GM18499 (cell line): ENCODE measurements around the gene APRT.

Source experiments
- ATAC-seq: cut with Tn5 transposase; IDR thresholded peaks from one replicate; pipeline ENCODE4 v1.9.1; 2021; ENCODE audit warnings: moderate number of reproducible peaks; ENCODE audit not compliant: insufficient read depth, unreplicated experiment

APRT gene, protein sequence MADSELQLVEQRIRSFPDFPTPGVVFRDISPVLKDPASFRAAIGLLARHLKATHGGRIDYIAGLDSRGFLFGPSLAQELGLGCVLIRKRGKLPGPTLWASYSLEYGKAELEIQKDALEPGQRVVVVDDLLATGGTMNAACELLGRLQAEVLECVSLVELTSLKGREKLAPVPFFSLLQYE

DNA sequence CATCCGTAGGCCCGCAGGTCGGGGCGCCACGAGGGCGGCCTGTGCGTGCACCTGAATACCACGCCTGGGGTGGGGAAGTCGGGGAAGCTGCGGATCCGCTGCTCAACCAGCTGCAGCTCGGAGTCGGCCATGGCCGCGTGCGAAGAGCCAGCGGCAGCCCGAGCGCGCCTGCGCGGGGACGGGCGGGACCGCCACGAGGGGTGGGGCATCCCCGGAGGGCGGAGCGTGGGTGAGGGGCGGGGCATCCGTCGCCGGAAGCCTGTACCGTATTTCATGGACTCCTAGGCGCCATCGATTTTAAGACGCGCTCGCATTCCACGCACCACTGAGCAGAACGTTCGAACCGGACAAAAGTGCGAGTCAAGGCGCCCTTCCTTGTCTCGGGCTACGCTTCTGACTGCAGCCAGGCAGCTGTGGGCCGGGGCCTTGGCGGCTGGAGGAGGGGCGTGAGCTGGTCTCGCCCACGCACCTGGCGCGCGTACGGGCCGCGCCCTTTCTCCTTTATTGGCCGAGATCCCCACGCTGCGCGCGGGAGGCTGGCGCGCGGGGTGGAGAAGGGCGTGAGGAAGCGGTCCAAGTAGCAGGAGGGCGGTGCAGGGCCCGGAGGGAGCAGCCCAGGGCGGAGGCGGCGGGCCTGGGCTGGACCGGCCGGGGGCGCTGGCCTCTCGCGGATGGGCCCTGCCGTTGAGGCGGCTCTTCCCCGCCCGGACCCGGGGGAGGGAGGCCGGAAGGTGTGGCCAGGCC is at the start of gene APRT:
Gene APRT (minus strand): TSS at position 160 of the 744 bp plus-strand sequence. CDS start 29 bp downstream, at position 131.
- peak; percentile 40 for ATAC-seq

DNA sequence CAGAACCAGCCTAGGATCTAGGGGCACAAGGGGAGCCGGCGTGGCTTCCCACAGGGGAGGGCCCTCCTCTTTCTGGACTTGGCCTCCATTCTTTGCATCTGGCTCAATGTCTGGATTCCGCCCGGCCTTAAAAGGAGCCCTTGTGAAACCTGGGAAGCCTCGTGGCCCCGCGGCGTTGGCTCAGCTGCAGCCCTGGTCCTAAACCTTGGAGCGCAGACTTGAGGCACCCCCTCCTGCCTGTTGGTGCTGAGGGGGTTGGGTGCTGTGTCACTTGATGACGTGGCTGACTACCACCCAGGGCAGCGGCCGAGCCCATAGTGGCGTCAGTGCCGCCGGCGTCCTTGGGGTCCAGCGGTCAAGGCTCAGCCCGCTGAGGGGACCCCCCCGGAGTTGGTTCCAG is 49.6 kb upstream of the APRT start:
- no peak for ATAC-seq

DNA sequence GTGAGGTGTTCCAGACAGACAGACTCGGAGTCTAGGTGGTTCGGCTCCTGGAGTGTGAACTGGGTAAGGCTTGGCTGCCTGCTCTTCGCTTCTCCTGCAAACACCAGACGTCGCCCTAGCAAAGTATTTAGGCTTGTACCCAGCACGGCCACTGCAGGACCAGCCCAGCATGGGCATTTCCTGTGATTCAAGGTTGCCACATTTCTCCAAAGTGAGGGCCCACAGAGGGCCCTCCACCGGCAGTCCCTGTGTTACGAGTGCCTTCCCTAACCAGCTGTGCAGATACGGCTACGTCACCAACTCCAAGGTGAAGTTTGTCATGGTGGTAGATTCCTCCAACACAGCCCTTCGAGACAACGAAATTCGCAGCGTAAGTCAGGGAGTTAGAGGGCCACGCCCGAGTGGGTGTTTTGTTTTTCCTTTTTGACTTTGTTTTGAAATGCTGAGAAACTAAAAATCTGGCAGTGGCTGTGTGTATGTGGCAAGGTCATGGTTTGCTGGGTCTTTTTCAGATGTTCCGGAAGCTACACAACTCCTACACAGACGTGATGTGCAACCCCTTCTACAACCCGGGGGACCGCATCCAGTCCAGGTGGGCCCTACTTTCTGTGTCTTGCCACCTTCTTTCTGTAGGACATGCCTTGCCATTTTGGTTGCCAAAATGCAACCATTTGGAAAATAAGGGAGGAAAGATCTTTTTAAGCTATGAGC is 47.8 kb upstream of the APRT start:
- ATAC-seq = no peak

DNA sequence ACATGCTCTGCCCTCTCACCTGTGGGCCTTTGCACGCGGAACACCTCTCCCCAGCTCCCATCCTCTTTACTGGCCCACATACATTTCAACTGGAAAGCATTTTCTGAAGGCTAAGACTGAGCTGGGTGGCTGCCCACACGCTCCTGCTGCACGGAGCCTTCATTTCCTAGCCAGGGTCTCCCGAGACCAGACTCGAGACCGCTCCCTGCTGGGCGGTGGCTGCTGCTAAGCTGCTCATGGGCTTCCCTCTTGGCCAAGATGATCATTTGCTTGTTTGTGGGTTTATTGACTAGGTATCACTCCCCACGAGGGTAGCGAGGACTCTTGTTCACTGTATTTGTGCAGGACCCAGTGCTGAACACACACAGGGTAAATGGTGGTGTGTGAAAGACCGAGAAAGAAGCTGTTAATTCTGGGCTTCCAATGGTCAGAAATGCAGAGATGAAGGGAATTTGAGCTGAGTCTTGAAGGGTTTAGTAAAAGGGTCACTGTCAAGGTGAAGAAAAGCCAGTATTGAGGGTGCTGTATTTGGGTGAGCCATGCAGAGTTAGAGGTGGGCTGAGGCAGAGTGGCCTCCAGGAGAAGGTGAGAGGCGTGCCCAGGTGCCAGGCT is 46.1 kb upstream of the APRT start:
- peak; percentile 27 for ATAC-seq

DNA sequence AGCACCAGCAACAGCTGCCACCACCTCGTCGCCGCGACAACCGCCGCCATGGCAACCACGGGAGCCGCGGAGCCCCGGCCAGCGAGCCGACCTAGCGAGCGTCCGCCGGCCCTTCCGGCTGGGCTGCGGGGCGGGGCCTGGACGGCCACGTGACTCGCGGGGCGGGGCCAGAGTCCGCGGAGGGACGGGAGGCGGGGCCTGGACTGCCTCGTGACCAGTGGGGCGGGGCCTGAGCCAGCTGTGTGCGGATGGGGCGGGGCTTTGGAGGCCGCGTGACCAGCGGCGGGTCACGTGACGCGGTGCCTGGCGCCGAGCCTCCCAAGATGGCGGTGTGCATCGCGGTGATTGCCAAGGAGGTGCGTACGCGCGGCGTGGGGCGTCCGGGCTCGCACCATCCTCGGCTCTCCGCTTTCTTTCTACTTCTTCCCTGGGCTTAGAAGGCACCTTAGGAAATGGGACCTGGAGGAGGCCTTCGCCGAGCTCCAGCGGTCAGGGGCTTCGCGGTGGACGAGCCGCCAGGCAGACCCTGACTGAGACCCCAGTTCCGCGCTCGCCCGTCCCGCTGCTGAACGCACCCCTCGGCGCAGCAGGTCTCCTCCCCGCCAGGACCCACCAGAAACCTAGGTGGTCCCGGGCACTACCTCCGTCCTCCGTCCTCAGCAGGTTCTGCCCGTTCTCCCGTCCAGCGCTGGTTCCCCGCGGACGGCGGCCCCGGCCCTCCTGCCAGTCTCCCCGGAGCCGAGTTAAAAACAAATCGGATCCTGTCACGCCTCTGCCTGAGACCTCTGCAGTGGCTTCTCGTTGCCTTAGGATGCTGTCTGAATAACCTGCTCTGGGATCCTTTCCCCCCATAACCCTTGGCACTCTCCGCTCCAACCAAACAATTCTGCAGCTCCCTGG is 45.4 kb upstream of the APRT start, which contains the start of the genes GALNS and TRAPPC2L:
Gene GALNS (minus strand): TSS at position 120 of the 900 bp plus-strand sequence. CDS start 70 bp downstream, at position 50.
Gene TRAPPC2L (plus strand): TSS at position 300 of the 900 bp plus-strand sequence. CDS start 24 bp downstream, at position 324.
- ATAC-seq = peak; percentile 60

DNA sequence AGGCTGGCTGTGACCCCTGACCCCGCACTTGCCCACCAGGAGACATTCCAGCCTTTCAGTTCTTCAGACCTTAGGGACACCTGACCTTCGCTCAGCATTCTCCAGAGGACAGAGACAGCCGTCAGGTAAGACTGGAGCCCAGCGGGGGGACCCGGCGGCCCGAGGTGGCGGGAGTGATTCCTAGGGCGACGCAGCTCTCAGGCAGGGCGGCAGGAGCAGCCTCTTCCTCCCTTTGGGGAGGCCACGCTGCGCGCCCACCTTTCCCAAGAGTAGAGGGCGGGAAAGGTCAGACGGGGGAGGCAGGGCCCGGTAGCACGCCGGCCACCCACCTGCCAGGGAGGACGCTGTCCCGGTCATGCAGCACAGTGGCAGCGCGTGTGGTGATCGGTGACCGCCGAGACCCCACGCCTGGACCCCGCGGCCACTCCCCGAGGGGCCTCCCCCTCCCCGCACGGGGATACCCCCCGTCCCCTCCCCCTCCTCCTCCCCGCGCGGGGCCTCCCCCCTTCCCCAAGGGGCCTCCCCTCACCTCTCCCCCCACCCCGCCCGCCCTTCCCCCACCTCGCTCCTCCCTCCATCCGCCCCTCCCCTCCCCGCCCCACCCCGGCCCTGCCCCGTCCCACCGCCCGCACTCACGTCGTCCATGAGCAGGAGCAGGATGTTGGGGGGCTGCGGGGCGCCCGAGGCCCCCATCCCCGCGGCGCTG is 44.5 kb upstream of the APRT start:
- no peak for ATAC-seq

DNA sequence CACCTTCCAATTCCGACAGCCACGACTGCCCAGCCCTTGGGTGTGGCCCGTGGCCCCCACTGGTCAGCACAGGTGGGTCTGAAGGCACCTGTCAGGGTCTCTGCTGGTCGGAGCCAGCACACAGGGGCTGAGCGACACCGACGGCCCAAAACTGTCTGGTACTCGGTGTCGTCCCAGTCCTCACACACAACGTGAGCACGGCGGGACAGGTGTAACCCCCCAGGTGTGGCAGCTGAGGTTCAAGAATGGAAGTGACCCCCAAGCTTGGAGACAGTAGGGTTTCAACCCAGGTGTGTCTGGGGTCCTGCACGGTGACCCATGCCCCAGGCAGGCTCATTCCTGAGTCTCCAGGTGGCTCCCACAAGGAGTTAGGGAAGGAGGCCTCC is 44.0 kb upstream of the APRT start:
- ATAC-seq = no peak

DNA sequence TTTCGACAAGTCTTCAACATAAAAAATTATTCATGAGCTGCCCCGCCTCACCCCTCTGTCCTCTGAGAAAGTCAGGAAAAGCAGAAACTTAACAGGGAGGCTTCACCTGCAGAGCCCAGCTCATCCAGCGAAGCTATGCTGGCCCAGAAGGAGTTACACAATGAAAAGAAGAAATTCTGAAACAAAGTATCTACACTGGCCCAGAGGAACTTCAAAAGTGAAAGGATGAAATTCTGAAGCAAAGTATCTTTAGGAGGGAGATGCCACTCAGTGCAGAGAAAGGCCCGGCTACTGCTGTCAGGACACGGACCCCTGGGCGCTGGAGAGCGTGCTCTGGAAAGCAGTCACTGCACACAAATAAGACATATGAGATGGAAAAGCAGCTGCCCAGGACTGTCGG is 43.4 kb upstream of the APRT start:
- no peak for ATAC-seq

DNA sequence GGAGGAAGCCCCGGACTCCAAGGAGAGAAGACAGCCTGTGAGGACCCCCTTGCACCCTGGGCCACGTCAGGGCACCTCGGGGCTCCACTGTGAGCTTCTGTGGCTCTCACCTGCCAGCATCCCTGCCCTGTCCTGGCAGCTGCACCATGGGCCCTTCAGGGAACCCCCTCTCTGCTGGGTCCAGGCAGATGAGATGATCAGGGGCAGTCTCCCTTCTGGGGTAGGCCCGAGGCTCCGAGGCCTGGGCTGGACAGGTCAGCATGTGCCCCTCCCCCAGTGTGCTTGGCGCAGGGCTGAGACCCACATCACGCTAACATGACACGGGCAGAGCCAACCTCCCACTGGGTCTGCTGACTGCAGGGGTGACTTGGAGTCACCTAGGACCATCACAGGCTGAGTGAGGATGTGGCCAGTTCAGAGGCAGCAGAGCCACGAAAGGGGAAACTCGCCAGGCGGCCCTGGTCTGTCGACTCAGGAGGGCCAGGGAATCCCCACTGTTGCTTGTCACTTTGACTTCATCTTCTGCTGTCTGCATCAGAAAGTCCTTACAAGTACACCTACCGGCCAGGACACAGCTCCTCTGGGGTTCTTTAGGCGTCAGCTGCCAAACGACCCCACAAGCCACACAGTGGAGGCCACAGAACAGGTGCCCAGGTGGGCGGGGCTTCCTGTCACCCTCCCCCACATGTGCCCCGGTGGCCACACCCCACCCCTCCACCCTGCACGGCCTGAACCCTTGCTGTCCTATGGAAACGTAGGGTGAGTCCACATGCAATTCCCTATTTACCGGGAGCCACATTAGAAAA is 42.8 kb upstream of the APRT start:
- ATAC-seq = no peak

DNA sequence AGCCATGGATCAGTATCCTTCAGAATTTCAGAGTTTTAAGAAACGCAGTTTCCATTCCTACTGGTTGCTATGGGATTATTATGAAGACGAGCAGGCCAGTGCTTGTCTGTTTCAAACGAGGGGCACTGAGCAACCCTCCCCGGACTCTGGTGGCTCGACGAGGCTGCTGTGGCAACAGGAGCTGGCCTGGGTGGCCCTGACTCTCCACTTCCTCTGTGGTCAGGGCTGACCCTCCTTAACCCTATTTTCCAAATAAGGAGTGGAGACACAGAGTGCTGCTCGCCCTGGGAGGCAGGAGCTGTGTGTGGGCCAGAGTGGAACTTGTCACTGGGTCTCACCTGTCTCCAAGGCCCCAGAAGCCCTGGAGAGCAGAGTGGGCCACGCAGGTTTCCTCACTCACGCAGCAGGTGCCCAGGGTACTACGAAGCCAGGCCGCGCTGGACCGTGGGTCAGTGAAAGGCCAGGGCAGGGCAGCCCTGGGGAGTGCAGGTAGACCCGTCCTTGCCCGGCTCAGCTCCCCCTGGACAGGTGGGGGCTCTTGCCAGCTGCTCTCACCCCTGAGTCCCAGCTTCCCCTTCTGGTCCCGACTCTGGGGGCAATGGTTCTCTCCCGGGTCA is 41.7 kb upstream of the APRT start:
- ATAC-seq = no peak

DNA sequence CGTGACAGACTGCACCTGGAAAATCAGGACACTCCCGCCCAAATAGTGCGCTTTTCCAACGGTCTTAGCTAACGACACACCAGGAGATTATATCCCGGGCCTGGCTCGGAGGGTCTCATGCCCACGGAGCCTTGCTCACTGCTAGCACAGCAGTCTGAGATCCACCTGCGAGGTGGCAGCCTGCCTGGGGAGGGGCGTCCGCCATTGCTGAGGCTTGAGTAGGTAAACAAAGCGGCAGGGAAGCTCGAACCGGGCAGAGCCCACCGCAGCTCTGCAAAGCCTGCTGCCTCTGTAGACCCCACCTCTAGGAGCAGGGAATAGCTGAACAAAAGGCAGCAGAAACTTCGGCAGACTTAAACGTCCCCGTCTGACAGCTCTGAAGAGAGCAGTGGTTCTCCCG is 39.9 kb upstream of the APRT start:
- no peak for ATAC-seq

DNA sequence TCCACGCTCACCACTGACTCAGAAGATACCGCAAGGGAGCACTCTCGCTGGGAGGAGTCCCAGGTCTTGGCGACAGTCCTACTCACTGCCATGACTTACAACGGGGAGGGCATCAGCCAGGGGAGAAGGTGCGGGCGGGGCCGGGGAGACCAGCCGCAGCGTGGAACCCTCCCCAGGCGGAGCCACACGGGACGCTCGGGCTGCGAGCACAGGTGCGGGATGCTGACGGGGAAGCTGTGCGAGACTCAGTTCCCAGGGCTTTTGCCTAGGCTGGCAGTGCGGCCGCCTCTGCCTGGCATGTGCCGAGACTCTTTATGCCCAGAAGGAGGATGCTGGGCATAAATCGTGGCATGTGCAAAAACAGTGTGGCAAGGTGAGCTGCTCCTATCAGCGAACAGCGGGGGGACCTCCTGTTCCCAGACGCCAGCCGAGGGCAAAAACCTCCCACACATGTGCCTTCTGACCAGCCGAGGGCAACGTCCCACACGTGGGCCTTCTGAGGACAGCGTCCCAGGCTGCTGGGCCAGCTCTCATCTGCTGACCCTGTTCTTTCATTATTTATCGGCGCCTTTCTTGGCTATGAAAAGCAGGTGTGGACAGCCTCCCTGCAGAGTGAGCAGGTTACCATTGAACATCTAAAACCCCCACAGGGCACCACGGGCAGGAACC is 38.9 kb upstream of the APRT start:
- no peak for ATAC-seq

DNA sequence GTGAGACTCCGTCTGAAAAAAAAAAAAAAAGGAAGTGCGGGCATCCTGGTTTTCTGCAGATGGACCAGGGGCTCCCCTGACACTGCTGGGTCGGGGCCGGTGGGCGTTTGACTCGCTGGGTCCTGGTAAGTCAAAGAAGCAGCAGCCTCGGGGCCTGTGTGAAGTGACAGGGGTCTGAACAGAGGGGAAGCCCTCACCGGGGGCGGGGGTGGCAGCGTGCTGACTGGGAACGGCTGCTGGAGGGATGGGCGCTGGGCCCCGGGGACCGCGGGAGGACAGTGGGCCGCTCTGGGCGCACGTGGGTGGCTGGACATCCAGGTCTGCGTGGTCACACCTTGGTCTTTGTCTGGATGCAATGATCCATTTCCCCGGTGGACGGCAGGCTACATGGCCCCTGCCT is 36.8 kb upstream of the APRT start:
- ATAC-seq = no peak

DNA sequence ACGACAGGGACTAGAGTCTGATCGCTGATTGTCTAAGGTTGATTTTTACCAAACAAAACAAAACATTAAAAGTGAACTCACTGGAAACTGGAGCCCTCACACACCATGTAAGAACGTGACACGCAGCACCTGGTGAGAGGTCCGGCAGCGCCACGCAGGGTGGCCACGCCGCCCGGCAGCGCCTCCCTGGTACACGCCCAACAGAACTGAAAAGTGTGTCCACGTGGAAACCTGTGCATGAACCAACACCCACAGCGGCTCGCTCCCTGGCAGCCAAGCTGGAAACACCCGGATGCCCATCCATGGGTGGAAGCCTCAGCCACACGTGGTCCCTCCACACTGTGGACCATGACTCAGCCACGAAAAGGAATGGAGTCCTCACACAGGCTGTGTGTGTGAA is 35.9 kb upstream of the APRT start:
- ATAC-seq = no peak

DNA sequence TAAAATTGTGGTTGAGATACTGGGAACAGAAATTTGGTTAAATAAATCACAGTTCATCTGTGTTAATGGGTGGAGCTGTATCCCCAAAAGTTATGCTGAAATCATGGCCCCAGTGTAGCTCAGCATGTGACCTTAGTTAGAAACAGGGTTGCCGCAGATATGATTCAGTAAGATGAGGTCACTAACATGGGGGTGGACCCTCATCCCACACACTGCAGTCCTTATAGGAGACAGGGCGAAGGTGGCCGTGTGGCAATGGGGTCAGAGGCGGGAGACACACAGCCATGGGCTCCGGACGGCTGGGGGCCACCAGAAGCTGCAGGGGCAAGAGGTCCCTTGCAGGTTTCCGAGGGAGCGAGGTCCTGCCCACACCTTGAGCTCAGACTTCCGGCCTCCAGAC is 34.4 kb upstream of the APRT start:
- no peak for ATAC-seq

DNA sequence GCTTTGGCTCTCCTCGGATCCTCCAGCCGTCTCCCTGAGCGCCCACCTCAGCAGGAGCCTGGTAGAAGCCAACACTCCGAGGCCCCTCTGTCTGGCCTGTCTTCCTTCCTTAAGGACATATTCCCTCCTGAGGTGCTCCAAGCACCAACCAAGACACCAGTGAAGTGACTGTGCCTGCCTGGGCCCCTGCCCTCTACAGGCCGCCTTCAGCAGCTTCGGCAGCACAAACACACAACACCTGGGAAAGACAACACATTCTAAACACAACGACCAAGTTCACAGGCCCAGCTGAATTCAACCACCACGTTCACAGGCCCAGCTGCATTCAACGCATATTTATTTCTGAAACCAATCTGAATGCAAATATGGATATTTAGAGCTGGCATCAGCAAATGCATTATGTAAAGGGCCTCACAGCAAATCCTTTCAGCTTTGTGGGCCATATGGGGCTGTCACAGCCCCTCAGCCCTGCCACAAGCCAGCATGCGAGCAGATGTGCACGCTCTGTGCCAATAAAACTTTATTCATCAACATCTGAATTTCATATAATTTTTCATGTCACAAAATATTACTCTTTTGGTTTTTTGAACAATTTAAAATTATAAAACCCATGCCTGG is 32.8 kb upstream of the APRT start:
- ATAC-seq = no peak

DNA sequence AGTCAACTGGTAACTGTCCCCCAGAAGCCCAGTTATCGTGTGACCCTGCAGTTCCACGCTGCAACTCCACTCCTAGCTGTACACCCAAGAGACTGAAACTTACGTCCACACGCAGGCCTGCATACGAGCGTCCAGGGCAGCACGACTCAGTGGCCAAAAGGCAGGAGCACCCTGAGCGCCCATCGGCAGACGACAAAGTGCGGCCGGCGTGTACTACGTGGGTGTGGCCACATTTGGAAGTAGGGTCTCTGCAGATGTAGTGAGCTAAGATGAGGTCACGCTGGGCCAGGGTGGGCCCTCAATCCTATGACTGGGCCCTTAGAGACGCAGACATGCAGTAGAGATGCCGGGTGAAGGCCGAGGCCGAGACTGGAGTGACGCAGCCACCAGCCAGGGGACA is 31.5 kb upstream of the APRT start:
- no peak for ATAC-seq
